ENCODE results near the gene MMD2. TPM values are rescaled to one million over a fixed set of nuclear protein-coding genes. Genes with fewer than 3 reads are reported as not detected.

Gene MMD2
- total and polyA plus RNA-seq, 2 donors (not counting 3 experiments of a cell fraction or from before 2014, with no cell fraction given) = not detected

DNA sequence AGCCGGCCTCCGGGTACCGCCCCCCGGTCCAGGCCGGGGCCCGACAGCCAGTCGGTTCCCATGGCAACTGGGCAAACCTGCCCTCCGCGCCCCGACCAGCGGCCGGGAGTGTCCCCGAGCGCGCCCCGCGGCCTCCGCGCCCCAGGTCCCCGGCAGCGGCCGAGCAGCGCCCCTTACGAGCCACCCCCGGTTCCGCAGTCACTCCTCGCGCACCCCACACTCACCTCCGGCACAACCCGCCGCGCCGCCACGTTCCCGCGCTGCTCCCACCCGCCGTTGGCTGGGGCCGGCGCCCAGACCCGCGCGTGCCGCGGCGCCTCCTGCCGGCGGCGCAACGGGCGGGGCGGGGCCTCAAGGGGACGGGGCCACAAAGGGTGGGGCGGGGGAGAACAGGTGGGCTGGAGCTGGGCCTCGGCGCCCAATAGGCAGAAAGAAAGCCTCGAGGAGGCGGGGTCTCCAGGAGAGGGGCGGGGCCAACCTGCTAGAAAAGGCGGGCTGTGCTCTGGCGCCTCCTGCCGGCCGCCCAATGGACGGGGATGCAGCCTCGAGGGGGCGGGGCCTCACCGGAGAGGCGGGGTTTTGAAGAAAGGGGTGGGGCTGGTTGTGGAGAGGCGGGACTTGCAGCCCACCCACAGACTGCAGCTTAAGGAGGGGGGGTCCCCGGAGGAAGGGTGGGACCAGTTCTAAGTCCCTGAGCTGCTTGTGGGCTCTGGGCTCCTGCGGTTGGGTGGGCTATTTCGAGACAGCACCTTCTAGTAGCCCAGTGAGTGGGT is 75.4 kb downstream of the MMD2 start, which contains the start of gene RADIL:
TSS of gene RADIL (minus strand) at position 345 of the 773 bp plus-strand sequence. CDS start 5,577 bp downstream, outside the sequence.
- Histone ChIP-seq H2AFZ (ENCODE audit: low read depth, low read length) (peak within 1 kb of the TSS; percentile 82), H3K9me3 (replicated peaks; ENCODE audit: control insufficient read depth, insufficient read depth, low read length) (no peaks in the 10 kb centered on the region), H3K4me3 (replicated peaks in 1 of 3; ENCODE audit: insufficient read depth in 1 of 3, low read depth in 1 of 3, low read length in 3 of 3) (peak within 1 kb of the TSS; percentile 3 to 46 (median 9)), H3K4me1 (ENCODE audit: control insufficient read depth, extremely low read depth, insufficient read depth, low read length) (peaks cover 8% of the 10 kb centered on the region), H3K36me3 (ENCODE audit: control insufficient read depth in 2 of 2, extremely low read depth in 1 of 2, insufficient read depth in 2 of 2, low read length in 2 of 2) (no peaks in the 10 kb centered on the region), H3K9ac (replicated peaks; ENCODE audit: extremely low read depth, insufficient read depth, low read length) (peak within 1 kb of the TSS; percentile 28), H4K20me1 (replicated peaks; ENCODE audit: control insufficient read depth, extremely low read depth, insufficient read depth, low read length) (no peaks in the 10 kb centered on the region), H3K27me3 (ENCODE audit: control insufficient read depth in 2 of 2, insufficient read depth in 2 of 2, low read length in 2 of 2) (no peaks in the 10 kb centered on the region), H3K9me1 (replicated peaks; ENCODE audit: control insufficient read depth, extremely low read depth, insufficient read depth, low read length) (no peaks in the 10 kb centered on the region), H3K79me2 (ENCODE audit: control insufficient read depth, insufficient read depth, low read length) (no peaks in the 10 kb centered on the region), H3K4me2 (ENCODE audit: insufficient read depth, low read length) (peak within 1 kb of the TSS; percentile 73), H3K27ac (ENCODE audit: insufficient read depth, low read depth, low read length) (no peak within 1 kb of the TSS)
- FAIRE-seq (peak; percentile 89), DNase-seq (ENCODE audit: low read depth, low spot score) (peak; percentile 89)
- dilution Hi-C loops (cut with MboI; ENCODE audit: extremely low pct_ligation_motif_present, low sequenced_read_pairs) = no loop called here
- POLR2A ChIA-PET = no interaction called here
- TF ChIP-seq GATA2 (IDR thresholded peaks at IDR 0.05; ENCODE audit: insufficient read depth, insufficient read length, low read depth, low read length) = no peak
- TF ChIP-seq, protein P1, sequence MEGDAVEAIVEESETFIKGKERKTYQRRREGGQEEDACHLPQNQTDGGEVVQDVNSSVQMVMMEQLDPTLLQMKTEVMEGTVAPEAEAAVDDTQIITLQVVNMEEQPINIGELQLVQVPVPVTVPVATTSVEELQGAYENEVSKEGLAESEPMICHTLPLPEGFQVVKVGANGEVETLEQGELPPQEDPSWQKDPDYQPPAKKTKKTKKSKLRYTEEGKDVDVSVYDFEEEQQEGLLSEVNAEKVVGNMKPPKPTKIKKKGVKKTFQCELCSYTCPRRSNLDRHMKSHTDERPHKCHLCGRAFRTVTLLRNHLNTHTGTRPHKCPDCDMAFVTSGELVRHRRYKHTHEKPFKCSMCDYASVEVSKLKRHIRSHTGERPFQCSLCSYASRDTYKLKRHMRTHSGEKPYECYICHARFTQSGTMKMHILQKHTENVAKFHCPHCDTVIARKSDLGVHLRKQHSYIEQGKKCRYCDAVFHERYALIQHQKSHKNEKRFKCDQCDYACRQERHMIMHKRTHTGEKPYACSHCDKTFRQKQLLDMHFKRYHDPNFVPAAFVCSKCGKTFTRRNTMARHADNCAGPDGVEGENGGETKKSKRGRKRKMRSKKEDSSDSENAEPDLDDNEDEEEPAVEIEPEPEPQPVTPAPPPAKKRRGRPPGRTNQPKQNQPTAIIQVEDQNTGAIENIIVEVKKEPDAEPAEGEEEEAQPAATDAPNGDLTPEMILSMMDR (IDR thresholded peaks at IDR 0.05; ENCODE audit: extremely low read depth in 1 of 2, insufficient read depth in 1 of 2, low read depth in 1 of 2, low read length in 2 of 2) = peak; percentile 80 to 92
- no TSS peak for BruUV-seq (replicated peaks)
- CTCF ChIA-PET = interaction anchor here (0.8 to 3.5 kb wide), 18 partner anchors 9 to 201 kb away, joined by 3 to 22 read pairs (median 4); no protein-coding TSS in a partner anchor
- intact Hi-C loops (cut with micrococcal nuclease) = loop anchor here (1.0 kb wide), 4 partner anchors 53 to 272 kb away; no protein-coding TSS in a partner anchor

DNA sequence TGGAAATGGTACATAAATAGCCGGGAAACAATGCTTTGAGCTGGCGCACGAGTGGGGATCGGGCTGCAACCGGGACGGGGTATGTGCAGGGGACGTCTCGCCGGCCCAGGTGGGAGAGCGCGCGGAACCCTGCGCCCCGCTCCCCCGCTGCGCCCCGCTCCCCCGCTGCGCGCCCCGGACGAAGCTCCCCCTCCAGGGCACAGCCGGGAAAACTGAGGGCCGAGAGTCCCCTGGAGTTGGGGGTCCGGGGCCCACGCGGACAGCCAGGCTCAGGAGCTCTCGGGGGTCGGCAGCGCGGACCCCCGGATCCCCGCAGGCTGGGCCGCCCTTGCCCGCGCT is 76.0 kb downstream of the MMD2 start:
- Histone ChIP-seq H3K9me1 (replicated peaks; ENCODE audit: control insufficient read depth, extremely low read depth, insufficient read depth, low read length) (no peaks in the 10 kb centered on the region), H3K27ac (ENCODE audit: insufficient read depth, low read depth, low read length) (no peak overlapping the region), H3K79me2 (ENCODE audit: control insufficient read depth, insufficient read depth, low read length) (no peaks in the 10 kb centered on the region), H2AFZ (ENCODE audit: low read depth, low read length) (peak overlapping the region; percentile 82), H3K4me3 (replicated peaks in 1 of 3; ENCODE audit: insufficient read depth in 1 of 3, low read depth in 1 of 3, low read length in 3 of 3) (peak overlapping the region; percentile 3 to 46 (median 9)), H3K27me3 (ENCODE audit: control insufficient read depth in 2 of 2, insufficient read depth in 2 of 2, low read length in 2 of 2) (no peaks in the 10 kb centered on the region), H3K9ac (replicated peaks; ENCODE audit: extremely low read depth, insufficient read depth, low read length) (peak overlapping the region; percentile 13), H3K4me2 (ENCODE audit: insufficient read depth, low read length) (peak overlapping the region; percentile 73), H3K4me1 (ENCODE audit: control insufficient read depth, extremely low read depth, insufficient read depth, low read length) (peaks cover 8% of the 10 kb centered on the region), H3K36me3 (ENCODE audit: control insufficient read depth in 2 of 2, extremely low read depth in 1 of 2, insufficient read depth in 2 of 2, low read length in 2 of 2) (no peaks in the 10 kb centered on the region), H3K9me3 (replicated peaks; ENCODE audit: control insufficient read depth, insufficient read depth, low read length) (no peaks in the 10 kb centered on the region), H4K20me1 (replicated peaks; ENCODE audit: control insufficient read depth, extremely low read depth, insufficient read depth, low read length) (no peaks in the 10 kb centered on the region)
- ChIA-PET CTCF (interaction anchor here (0.8 to 3.5 kb wide), 17 partner anchors 9 to 202 kb away, joined by 3 to 22 read pairs (median 4); no protein-coding TSS in a partner anchor), POLR2A (no interaction called here)
- intact Hi-C loops (cut with micrococcal nuclease) = loop anchor here (1.0 kb wide), 4 partner anchors 53 to 272 kb away; no protein-coding TSS in a partner anchor
- dilution Hi-C loops (cut with MboI; ENCODE audit: extremely low pct_ligation_motif_present, low sequenced_read_pairs) = no loop called here
- no TSS peak for BruUV-seq (replicated peaks)
- FAIRE-seq (no peak), DNase-seq (ENCODE audit: low read depth, low spot score) (no peak)
- no peak for TF ChIP-seq GATA2 (IDR thresholded peaks at IDR 0.05; ENCODE audit: insufficient read depth, insufficient read length, low read depth, low read length)
- no peak for TF ChIP-seq JUN (IDR thresholded peaks at IDR 0.05; ENCODE audit: borderline replicate concordance, insufficient read depth, insufficient read length, low read depth)
- TF ChIP-seq POLR2A (IDR thresholded peaks at IDR 0.05; ENCODE audit: low read depth, low read length) = no peak
- TF ChIP-seq, protein P2, sequence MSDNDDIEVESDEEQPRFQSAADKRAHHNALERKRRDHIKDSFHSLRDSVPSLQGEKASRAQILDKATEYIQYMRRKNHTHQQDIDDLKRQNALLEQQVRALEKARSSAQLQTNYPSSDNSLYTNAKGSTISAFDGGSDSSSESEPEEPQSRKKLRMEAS (IDR thresholded peaks at IDR 0.05; ENCODE audit: insufficient read depth, insufficient read length) = no peak
- TF ChIP-seq FOS (IDR thresholded peaks at IDR 0.05; ENCODE audit: borderline replicate concordance, insufficient read depth, low read length) = no peak
- no peak for TF ChIP-seq MYC (IDR thresholded peaks at IDR 0.05; ENCODE audit: low read depth, low read length)
- TF ChIP-seq POLR2AphosphoS5 (IDR thresholded peaks at IDR 0.05; ENCODE audit: insufficient read depth, low read depth, low read length) = no peak
- TF ChIP-seq, protein P1 (IDR thresholded peaks at IDR 0.05; ENCODE audit: extremely low read depth in 1 of 2, insufficient read depth in 1 of 2, low read depth in 1 of 2, low read length in 2 of 2) = no peak
- TF ChIP-seq EZH2 (IDR thresholded peaks at IDR 0.05; ENCODE audit: borderline replicate concordance, low read depth, low read length, severe bottlenecking) = no peak
